Erythroblast (primary cell): ENCODE measurements around the gene RTF2.
A peak's percentile ranks its signal among the peaks of the same experiment; 100 is the strongest.

Experiments used
- DNase-seq, 2 experiments: peaks; one replicate each; lab custom pipeline; 2025; lab: John Stamatoyannopoulos, UW
- GATA1 ChIP-seq: IDR thresholded peaks from 2 replicates; pipeline ENCODE4 v1.6.1; 2011; ENCODE audit warnings: low read depth, mild to moderate bottlenecking, control low read depth, low read length, moderate library complexity
- POLR2A ChIP-seq: IDR thresholded peaks from 2 replicates; pipeline ENCODE4 v1.6.1; 2011; ENCODE audit warnings: mild to moderate bottlenecking, low read length

The RTF2 gene

GRCh38 chr20:56468316-56469076 is at the start of gene RTF2:
RTF2 (plus strand) TSS chr20:56468627; CDS start chr20:56468698, 71 bp downstream.
- TF ChIP-seq GATA1 (no peak), POLR2A (peak; percentile 80)
- DNase-seq, result peak; percentile 97 to 99

- no peak for DNase-seq
- TF ChIP-seq POLR2A (no peak), GATA1 (no peak)
Measured at GRCh38 chr20:56420028-56420427, 48.4 kb upstream of the RTF2 start.

- DNase-seq, result no peak
Measured at GRCh38 chr20:56420940-56421688, 47.3 kb upstream of the RTF2 start.

GRCh38 chr20:56422076-56422823 is 46.2 kb upstream of the RTF2 start:
- no peak for DNase-seq
- no peak for TF ChIP-seq POLR2A
- no peak for TF ChIP-seq GATA1

More at GRCh38 chr20:56420940-56421688, 47.3 kb upstream of the RTF2 start:
- TF ChIP-seq GATA1 (no peak), POLR2A (no peak)

- DNase-seq, result no peak
Measured at GRCh38 chr20:56422824-56423189, 45.6 kb upstream of the RTF2 start.

GRCh38 chr20:56423211-56423610 is 45.2 kb upstream of the RTF2 start:
- DNase-seq, result no peak

More at GRCh38 chr20:56422824-56423189, 45.6 kb upstream of the RTF2 start:
- TF ChIP-seq POLR2A (no peak), GATA1 (no peak)

GRCh38 chr20:56423886-56424285 is 44.5 kb upstream of the RTF2 start:
- no peak for DNase-seq
- TF ChIP-seq GATA1, result no peak
- TF ChIP-seq POLR2A, result no peak

More at GRCh38 chr20:56423211-56423610, 45.2 kb upstream of the RTF2 start:
- no peak for TF ChIP-seq POLR2A
- TF ChIP-seq GATA1, result no peak

GRCh38 chr20:56424931-56425330 is 43.5 kb upstream of the RTF2 start:
- no peak for DNase-seq
- TF ChIP-seq POLR2A, result no peak
- no peak for TF ChIP-seq GATA1

- no peak for DNase-seq
- TF ChIP-seq GATA1 (no peak), POLR2A (no peak)
Measured at GRCh38 chr20:56426026-56426425, 42.4 kb upstream of the RTF2 start.

- no peak for DNase-seq
- no peak for TF ChIP-seq GATA1
- no peak for TF ChIP-seq POLR2A
Measured at GRCh38 chr20:56426926-56427325, 41.5 kb upstream of the RTF2 start.

GRCh38 chr20:56427797-56428196 is 40.6 kb upstream of the RTF2 start:
- DNase-seq, result no peak
- TF ChIP-seq GATA1 (no peak), POLR2A (no peak)

- no peak for TF ChIP-seq POLR2A
- no peak for TF ChIP-seq GATA1
- DNase-seq, result no peak
Measured at GRCh38 chr20:56428410-56428809, 40.0 kb upstream of the RTF2 start.

- no peak for TF ChIP-seq POLR2A
- TF ChIP-seq GATA1, result no peak
- DNase-seq, result no peak
Measured at GRCh38 chr20:56428881-56429280, 39.5 kb upstream of the RTF2 start.
